Activated B cell treated with CpG ODN at 0.5 μM for 24 hours (primary cell): ENCODE results near the gene LIPE. TPM values are rescaled to one million over a fixed set of nuclear protein-coding genes. Genes with fewer than 3 reads are reported as not detected.

Experiments
- ATAC-seq: fragments of 200-7000 bp; cut with Tn5 transposase; one replicate; pipeline ENCODE4 v1.10.0; 2021; ENCODE audit warnings: low read depth, mild to moderate bottlenecking, moderate library complexity
- CTCF ChIA-PET: fragments of 350-600 bp; sonication (Branson Sonifier 250); formaldehyde crosslinking; loops from one replicate; lab custom pipeline; 2021; ENCODE audit warnings: antibody characterized with exemption; lab: Charles Lee
- POLR2A ChIA-PET: fragments of 350-600 bp; sonication (Branson Sonifier 250); formaldehyde crosslinking; loops from one replicate; lab custom pipeline; 2021; ENCODE audit warnings: antibody characterized with exemption; lab: Charles Lee
- DNase-seq: peaks from one replicate; pipeline ENCODE4 v3.0.0; 2022
- H3K27ac Mint-ChIP-seq: one replicate; pipeline ENCODE4 v1.8.0; 2020; ENCODE audit warnings: mixed read lengths
- H3K27me3 Mint-ChIP-seq: one replicate; pipeline ENCODE4 v1.8.0; 2021; ENCODE audit warnings: mixed read lengths
- H3K36me3 Mint-ChIP-seq: one replicate; pipeline ENCODE4 v1.8.0; 2021; ENCODE audit warnings: low read depth, mixed read lengths
- H3K4me1 Mint-ChIP-seq: one replicate; pipeline ENCODE4 v1.8.0; 2021; ENCODE audit warnings: mixed read lengths
- H3K4me3 Mint-ChIP-seq: one replicate; pipeline ENCODE4 v1.8.0; 2020; ENCODE audit warnings: mild to moderate bottlenecking, mixed read lengths
- H3K9me3 Mint-ChIP-seq: one replicate; pipeline ENCODE4 v1.8.0; 2020; ENCODE audit warnings: mixed read lengths
- intact Hi-C: fragments of 100-400 bp; cut with micrococcal nuclease; formaldehyde crosslinking; loops from one replicate; pipeline ENCODE4 v1.15.1; 2024
- total RNA-seq: library from RNA; stranded (reverse); gene quantifications from 2 replicates; pipeline ENCODE4 v1.2.3, GENCODE V29; 2022
- TF ChIP-seq, protein P1 (sequence below): fragments of 200-600 bp; IDR thresholded peaks from one replicate; pipeline ENCODE4 v1.8.0; 2022; ENCODE audit warnings: antibody characterized with exemption, mild to moderate bottlenecking

LIPE gene
- total RNA-seq, 1 donor from 2014 or later, result 37.2 TPM

DNA sequence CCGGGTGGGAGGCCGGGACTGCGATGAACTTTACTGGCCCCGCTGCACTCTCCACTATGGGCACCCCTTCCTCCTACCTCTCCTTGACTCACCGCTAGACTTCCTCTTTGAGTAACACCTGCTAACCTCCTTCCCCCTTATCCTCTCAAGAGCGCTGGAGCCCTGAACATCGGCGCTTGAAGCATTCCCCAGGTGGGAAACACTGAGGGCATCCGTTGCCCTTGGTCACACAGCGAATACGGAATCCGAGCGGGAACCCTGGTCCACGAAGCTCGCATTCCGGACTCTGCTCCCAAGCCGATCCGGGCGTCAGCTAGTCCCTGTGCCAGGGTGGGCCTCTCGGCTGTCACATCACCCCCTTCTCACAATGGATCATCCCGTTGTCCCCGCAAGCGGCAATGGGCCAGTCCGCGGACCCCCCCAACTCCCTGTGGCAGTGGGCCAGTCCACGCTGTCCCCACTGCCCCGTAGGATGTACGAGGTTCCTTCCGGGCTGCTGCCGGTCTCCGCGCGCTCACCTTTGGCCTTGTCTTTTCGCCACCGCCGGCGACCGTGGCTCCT is 4.2 kb downstream of the LIPE start:
- Mint-ChIP-seq H3K9me3 (no peaks in the 10 kb centered on the region), H3K36me3 (peaks cover 26% of the 10 kb centered on the region), H3K4me1 (peaks cover 46% of the 10 kb centered on the region), H3K27ac (peak overlapping the region; percentile 98), H3K27me3 (no peaks in the 10 kb centered on the region), H3K4me3 (peak overlapping the region; percentile 98)
- DNase-seq, result peak; percentile 61
- ChIA-PET POLR2A (interaction anchor here (0.5 to 2.3 kb wide), 16 partner anchors 10 to 346 kb away, joined by 3 to 23 read pairs (median 5); partner anchors contain the start of genes CIC and ZNF574), CTCF (interaction anchor here (0.6 to 3.9 kb wide), 4 partner anchors 11 to 105 kb away, joined by 3 to 15 read pairs (median 10); partner anchors contain the start of gene CEACAM1)
- TF ChIP-seq, protein P1, sequence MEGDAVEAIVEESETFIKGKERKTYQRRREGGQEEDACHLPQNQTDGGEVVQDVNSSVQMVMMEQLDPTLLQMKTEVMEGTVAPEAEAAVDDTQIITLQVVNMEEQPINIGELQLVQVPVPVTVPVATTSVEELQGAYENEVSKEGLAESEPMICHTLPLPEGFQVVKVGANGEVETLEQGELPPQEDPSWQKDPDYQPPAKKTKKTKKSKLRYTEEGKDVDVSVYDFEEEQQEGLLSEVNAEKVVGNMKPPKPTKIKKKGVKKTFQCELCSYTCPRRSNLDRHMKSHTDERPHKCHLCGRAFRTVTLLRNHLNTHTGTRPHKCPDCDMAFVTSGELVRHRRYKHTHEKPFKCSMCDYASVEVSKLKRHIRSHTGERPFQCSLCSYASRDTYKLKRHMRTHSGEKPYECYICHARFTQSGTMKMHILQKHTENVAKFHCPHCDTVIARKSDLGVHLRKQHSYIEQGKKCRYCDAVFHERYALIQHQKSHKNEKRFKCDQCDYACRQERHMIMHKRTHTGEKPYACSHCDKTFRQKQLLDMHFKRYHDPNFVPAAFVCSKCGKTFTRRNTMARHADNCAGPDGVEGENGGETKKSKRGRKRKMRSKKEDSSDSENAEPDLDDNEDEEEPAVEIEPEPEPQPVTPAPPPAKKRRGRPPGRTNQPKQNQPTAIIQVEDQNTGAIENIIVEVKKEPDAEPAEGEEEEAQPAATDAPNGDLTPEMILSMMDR, result no peak
- intact Hi-C loops, result loop anchor here (1.0 to 5.0 kb wide), 8 partner anchors 15 to 478 kb away; partner anchors contain the start of genes GSK3A and MEGF8
- ATAC-seq, result peak; percentile 47

DNA sequence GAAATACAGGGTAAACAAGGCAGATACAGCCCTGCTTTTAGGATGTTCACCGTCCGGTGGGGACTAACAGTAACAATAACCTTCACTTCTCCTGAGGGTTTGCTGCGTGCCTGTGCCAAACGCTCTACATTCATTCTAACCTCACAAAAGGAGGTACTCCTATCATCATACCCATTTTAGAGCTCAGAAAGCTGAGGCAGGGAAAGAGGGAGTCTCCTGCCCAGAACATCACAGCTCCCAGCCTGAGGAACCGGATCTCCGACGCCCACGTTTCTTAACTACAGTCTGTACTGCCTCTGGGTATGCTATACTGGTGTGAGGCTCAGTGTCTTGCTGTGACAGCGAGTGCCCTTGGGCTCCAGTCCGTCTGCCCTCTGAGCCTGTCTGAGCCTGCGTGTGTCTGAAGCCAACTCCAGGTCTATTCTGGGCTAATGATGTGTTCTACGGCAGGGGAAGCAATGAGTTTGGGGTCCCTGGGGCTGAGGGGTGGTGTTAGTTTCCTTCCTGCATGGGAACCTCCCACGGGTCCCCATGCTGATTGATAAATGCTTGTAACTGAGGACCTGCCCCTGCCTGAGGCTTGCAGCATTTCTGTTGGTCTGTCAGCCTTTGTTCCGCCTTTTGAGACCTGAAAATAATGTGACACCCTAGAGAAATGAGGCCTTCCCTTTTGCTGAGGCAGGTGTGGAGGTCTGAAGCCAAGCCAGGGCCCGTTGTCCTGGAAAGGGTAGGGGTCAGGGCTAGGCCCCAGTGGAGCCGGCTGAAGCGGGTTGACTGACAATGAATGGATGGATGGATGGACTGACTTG is 4.9 kb downstream of the LIPE start:
- ATAC-seq (peak; percentile 19), DNase-seq (peak; percentile 55)
- TF ChIP-seq, protein P1, result no peak
- H3K9me3 Mint-ChIP-seq, result no peaks in the 10 kb centered on the region
- no peaks in the 10 kb centered on the region for H3K27me3 Mint-ChIP-seq
- CTCF ChIA-PET, result interaction anchor here (0.6 to 3.9 kb wide), 5 partner anchors 12 to 50 kb away, joined by 3 to 24 read pairs (median 15); no protein-coding TSS in a partner anchor
- peaks cover 46% of the 10 kb centered on the region for H3K4me1 Mint-ChIP-seq
- H3K36me3 Mint-ChIP-seq, result peaks cover 26% of the 10 kb centered on the region
- intact Hi-C loops, result loop anchor here (2.0 to 5.0 kb wide), 3 partner anchors 25 to 293 kb away; no protein-coding TSS in a partner anchor
- peak overlapping the region; percentile 98 for H3K27ac Mint-ChIP-seq
- H3K4me3 Mint-ChIP-seq, result peak overlapping the region; percentile 98
- POLR2A ChIA-PET, result interaction anchor here (1.3 to 2.3 kb wide), 4 partner anchors 16 to 308 kb away, joined by 3 to 23 read pairs (median 7); no protein-coding TSS in a partner anchor

DNA sequence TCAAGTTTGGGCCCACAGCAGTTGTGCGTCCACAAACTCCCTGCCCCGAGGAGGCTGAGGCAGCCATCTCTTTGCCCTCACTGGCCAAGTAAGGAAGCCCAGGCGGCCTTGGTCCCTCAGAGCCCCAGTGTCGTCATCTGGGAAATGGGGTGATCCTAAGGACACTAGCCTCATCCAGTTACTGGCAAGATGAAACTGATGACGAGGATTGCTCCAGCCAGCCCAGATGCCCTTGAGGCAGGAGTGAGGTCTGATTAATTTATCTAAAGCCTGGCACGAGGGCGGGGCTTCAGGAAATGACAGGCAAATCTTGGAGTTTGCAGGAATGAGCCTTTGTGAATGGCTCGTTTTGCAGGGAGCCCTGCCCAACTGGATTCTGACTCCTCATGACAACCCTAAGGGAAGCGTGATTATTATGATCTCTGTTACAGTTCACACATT is 5.6 kb downstream of the LIPE start:
- no peak for ATAC-seq
- Mint-ChIP-seq H3K27ac (peak overlapping the region; percentile 98), H3K36me3 (peaks cover 28% of the 10 kb centered on the region), H3K27me3 (no peaks in the 10 kb centered on the region), H3K4me3 (peak overlapping the region; percentile 98), H3K9me3 (no peaks in the 10 kb centered on the region), H3K4me1 (peaks cover 46% of the 10 kb centered on the region)
- DNase-seq, result no peak
- TF ChIP-seq, protein P1, result no peak
- CTCF ChIA-PET, result interaction anchor here (0.6 to 3.9 kb wide), 4 partner anchors 13 to 49 kb away, joined by 3 to 24 read pairs (median 12); no protein-coding TSS in a partner anchor
- POLR2A ChIA-PET, result no interaction called here
- intact Hi-C loops, result loop anchor here (2.0 to 5.0 kb wide), 3 partner anchors 25 to 293 kb away; no protein-coding TSS in a partner anchor

DNA sequence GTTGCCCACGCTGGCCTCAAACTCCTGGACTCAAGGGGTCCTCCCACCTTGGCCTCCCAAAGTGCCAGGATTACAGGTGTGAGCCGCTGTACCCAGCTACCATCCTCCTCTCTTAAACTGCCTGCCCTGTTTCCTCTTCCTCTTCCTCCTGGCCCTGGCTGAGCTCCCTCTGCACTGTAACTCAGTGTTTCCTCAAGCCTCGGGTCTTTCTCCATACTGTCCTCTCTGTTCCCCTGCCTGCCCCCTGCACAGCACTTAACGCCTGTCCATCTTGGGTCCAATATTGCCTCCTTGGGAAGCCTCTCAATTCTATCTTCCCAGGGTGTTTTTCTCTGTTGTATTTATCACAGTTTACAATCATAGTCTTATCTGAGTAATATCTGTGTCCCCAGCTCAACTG is 6.1 kb downstream of the LIPE start:
- no peaks in the 10 kb centered on the region for H3K27me3 Mint-ChIP-seq
- peaks cover 46% of the 10 kb centered on the region for H3K4me1 Mint-ChIP-seq
- ATAC-seq (no peak), DNase-seq (no peak)
- CTCF ChIA-PET, result interaction anchor here (1.9 to 3.9 kb wide), 4 partner anchors 13 to 19 kb away, joined by 10 to 24 read pairs (median 15); no protein-coding TSS in a partner anchor
- H3K4me3 Mint-ChIP-seq, result no peak overlapping the region
- POLR2A ChIA-PET, result interaction anchor here (1.5 kb wide), 1 partner anchor 13 kb away, joined by 3 read pairs; no protein-coding TSS in a partner anchor
- H3K9me3 Mint-ChIP-seq, result no peaks in the 10 kb centered on the region
- peak overlapping the region; percentile 63 for H3K27ac Mint-ChIP-seq
- TF ChIP-seq, protein P1, result no peak
- H3K36me3 Mint-ChIP-seq, result peaks cover 33% of the 10 kb centered on the region
- intact Hi-C loops, result loop anchor here (5.0 kb wide), 1 partner anchor 34 kb away; no protein-coding TSS in a partner anchor
